GM19238 (cell line): ENCODE measurements around the gene DUSP23.

Experiments
- DNase-seq: peaks from one replicate; pipeline ENCODE4 v3.0.0; 2011; ENCODE audit warnings: low spot score; ENCODE audit not compliant: insufficient read length

The DUSP23 gene

DNA sequence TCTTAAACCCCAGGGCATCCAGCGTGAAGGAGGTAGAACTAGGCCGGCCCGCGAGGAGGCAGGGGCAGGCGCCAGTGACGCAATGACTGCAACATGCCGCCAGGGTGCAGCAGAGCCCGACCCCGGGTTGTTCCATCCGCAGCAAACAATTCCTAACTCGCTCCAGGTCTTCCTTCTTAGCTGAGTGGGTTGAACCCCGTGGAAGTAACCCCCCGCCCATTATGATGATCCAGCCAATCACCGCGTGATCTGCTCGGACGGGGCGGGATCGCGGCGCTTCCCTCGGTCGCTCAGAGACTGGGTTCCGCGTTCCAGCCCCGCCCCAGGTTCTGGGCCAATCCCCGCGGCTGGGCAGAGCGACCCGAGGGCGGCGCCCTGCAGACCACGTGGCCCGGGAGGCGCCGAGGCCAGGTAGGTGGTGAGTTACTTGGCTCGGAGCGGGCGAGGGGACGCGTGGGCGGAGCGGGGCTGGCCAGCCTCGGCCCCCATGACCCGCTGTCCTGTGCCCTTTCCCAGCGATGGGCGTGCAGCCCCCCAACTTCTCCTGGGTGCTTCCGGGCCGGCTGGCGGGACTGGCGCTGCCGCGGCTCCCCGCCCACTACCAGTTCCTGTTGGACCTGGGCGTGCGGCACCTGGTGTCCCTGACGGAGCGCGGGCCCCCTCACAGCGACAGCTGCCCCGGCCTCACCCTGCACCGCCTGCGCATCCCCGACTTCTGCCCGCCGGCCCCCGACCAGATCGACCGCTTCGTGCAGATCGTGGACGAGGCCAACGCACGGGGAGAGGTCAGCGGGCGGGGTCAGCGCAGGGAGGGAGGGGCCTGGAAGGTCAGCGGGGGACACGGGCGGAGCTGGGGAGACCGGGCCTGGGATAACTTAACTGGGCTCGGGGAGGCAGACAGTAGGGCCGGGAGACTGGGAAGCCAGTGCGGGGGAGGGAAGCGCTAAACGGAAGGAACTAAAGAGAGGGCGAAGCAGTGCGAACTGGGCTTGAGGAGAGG lies at the start of gene DUSP23:
TSS of gene DUSP23 (plus strand) at position 380 of the 1,000 bp plus-strand sequence. CDS start at position 519, 139 bp downstream.
- peak; percentile 89 for DNase-seq

DNA sequence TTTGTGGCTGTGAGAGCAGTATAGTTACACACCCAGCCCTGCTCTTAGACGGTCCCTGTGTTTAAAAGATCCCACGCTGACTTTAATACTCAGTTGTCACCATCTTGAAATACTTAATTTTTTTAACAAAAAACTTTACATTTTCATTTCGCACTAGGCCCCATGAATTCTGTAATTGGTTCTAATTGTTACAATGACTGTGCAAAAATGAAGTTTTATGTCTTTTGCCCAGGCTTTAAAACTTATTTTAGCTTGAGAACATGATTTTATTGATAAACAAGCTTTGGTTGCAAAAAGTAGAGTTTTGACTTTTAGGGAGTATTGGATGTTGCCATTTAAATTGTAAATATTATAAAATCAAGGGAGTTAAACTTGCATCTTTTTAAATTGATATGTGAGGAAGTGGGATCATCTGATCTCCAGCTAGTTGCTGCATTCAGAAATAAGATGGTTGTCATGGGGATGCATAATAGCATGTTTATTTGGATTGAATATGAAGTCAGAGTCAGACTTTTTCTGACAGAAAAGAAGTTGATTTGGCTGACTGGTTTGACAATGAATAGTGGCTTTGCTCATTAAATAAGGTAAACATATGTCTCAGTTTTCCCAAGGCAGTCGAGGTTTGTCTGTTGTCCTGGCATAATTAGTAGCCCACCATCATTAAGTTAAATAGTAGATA lies 43.4 kb upstream of the DUSP23 start:
- no peak for DNase-seq

DNA sequence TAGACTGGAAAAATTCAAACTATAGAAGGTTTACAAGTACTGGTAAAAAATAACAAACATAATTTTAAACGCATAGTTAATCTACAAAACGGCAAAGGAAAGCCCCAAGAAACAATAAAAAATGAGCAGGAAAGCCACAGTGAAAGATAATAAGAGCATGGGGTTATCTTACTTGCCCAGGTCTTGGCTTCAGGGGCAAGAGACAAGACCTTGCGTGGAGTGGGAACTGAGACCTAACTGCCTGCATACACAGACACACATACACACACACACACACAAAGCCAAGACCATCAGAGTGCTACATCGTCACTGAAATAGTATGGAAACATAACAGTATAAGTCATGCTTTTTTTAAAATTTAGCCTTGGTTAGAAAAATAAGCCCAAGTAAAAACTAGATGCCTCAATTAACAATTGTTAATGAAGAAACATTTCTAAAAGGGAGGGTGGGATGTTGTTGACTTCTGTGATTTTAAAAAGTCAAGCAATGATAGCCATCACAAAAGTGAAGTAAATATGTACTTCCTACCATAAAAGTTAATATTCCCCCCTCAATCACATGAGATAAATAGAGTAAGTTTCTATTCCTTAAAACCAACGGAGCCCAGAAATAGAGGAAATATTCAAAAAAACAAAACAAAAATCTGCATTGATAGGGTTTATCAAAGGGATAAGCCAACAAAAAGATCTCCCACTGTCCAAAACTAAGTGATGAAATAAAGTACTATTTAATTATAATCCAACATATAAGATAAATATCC lies 36.9 kb upstream of the DUSP23 start:
- DNase-seq: no peak

DNA sequence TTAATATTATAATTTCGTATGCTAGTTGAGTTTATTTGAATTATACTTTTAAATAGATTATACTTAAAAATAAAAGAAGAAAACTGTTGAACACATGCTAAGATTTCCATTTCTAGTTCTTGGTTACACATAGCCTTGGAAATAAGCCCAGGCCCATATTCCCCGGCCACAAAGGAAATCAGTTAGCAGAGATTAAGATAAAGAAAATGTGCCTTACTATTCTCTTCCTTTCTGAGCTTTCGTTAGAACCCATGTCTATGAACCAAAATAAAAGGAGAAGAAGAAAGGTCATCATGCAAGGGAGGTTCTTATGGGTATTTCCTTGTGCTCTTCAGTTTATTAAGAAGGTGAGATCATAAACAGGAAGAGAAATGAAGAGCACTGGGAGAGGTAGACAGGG lies 34.1 kb upstream of the DUSP23 start:
- DNase-seq: no peak

DNA sequence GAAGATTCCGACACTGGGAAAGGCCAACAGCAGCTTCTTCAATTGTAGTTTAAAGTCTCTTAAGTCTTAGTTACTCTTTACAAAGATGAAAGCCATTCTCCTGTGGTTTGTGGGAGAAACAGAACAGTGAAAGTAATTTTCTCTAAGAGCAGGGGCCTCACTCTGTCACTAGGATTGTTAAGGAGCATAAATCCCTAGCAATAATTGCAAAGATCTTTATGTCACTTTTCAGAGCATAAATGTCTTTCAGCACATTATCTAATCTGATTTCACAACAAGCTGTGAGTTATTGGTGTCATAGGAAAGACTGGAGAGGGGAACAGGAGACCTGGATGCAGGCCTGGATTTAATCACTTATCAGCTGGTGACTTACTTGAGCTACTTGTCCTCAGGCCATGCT lies 32.4 kb upstream of the DUSP23 start:
- no peak for DNase-seq

DNA sequence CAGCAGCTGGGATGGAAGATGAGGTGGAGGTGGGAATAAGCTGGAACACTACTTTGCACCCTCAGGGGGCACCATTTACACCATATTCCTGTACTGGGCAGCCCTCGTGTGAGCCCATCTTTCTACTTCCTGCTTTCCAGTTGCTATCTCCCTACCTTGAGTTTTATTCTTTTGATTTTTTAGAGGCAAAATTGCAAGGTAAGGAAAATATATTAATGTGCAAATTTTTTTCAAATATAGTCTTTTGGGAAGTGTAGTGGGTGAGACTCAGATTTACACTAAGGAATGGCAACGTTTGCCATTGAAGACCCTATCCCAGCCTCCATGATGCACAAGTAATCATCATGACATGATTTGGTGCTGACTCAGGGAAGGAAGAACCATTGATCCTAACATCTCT lies 31.1 kb upstream of the DUSP23 start:
- no peak for DNase-seq

DNA sequence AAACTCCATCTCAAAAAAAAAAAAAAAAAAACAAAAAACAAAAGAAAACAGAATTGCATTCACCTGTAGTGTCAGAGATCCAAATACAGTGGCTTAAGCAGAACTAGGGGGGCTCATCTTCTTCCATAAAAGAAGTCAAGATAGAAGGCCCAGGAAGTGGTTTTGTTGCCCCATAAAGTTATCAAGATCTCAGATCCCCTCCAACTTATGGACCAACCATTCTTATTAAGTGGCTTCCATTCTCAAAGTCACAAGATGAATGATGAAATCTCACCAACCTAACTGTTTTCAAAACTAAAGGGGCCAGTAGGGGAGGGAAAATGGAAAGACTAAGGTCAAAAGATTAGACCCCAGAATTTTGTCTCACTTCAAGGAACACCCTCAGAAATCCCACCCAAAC lies 30.1 kb upstream of the DUSP23 start:
- no peak for DNase-seq

DNA sequence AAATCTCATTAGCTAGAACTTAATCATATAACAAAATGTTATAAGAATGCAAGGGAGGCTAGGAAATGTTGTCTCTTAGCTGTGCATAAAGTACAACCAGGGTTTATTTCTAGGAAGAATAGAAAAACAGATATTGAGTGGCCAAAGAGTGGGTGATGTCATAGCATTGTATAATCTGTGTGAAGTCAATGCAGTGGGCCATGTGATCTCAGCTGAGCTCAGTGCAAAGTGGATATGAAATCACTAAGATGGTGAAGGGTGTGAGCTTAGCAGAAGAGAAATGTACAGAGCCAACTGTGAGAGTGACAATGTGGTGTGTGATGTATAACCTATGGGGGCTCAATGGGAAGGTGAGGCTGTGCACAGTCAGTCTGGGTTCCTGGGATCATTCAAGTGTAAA lies 29.7 kb upstream of the DUSP23 start:
- no peak for DNase-seq

DNA sequence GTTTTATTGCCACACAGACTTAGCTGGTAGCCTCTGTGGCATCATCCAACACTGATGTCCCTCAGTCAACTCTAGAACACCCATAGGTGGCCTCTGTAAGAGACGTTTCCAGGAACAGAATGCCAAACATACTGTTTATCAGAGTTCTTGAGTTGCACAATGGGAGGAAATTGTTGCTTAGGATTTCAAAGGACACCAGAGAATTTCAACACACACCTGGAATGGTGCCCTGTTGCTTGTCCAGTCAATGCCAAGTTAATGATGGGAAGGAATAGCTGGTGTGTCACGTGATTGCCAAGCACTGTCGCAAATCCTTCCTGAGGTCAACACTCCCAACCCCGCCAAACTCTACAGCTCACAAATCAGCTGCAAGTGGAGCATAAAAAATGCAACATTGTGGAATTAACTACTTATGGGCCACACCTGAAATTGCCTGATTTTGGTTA lies 28.6 kb upstream of the DUSP23 start:
- no peak for DNase-seq

DNA sequence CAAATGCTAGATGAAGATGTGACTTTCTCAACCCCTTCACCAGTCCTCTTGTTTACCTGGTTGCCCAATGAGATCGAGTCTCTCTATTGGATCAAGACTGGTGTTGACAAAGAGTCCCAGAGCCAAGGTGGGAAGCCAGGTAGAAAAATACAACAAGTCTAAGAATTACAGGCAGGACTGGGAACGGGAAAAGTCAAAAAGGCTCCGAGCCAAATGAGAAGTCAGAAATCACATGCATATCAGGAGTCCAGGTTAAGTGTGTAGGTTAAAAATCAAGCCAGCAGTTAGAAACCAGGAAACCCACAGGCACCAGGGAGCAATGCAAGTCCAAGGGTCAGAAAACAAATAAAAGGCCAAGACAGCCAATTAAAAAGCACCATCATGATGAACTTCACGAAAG lies 27.4 kb upstream of the DUSP23 start:
- no peak for DNase-seq

DNA sequence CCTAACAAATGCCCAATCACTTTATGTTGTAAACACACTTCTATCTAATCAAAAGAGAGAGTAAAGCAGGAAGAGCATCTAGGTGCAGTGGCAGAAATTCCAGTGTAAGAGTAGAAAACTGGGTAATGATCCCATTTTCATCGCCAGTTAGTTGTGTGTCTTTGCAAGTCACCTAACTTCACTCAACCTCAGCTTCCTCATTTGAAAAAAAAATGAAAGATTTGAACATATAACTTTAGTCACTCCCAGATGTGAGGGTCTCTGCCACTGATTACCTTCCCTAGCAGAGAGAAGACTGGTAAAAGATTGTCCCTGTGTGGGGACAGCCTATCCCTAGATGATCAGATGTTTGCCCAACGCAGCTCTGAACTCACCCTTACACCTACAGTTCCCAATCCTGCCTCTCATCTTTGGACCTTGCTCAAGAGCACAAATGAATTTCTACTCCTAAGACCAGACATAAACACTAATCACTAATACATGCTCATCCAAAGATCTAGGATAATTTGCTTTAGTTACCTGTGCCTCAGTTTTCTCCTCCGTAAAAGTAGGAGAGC lies 25.2 kb upstream of the DUSP23 start:
- DNase-seq: no peak

DNA sequence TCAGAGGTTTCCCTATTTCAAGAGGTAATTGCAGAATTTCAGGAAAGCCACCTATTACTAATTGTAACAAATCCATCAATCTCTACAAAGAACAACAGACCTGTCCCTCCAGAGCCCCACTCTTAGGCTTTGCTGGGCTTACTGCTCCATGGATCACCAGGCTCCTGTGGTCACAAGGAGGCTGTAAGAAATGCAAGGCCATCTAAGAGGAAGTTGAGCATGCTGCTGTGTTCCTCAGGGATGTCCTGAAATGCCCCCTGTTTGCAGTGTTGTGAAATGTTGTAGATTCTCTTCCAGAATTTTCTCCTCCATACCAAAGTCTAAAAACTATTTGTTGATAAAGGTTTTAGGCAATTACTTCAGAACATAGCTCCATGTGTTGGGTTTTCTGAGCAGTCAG lies 24.4 kb upstream of the DUSP23 start:
- DNase-seq: no peak

DNA sequence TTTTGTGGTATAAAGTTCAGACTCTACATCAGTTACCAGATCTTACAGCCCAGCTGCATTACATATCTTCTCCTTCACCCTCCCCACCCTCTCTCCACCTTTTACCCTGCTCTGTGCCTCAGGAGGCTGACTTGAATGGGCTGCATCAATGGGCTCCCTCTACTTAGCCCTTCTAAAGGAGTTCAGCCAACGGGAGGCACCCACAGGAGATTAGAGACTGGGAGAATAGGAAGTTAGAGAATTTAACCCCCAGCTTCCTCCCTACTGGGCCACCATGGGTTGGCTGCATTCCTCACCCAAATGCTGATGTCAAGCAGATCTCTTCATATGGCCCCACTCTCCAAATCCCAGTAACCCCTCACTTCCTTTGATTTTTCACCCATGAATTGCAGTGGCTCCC lies 17.1 kb upstream of the DUSP23 start:
- DNase-seq: no peak

DNA sequence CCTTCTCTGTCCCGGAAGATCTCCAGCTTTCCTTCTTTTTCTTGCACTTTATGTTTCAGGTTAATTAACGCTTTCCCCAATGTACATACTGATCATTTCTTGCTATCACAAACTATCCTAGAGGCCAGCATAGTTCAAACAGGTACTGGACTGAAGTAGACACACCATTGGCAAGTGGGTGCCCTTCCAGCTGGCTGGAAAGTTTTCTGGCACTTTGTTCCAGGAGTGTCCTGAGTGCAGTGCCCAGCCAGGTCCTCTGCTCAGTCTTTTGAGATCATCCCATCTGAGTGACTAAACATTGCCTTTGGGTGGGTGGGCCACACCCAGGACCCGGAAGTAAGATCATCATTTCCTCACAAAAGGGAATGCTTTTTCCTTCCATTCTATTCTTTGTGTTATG lies 15.0 kb upstream of the DUSP23 start:
- DNase-seq: no peak

DNA sequence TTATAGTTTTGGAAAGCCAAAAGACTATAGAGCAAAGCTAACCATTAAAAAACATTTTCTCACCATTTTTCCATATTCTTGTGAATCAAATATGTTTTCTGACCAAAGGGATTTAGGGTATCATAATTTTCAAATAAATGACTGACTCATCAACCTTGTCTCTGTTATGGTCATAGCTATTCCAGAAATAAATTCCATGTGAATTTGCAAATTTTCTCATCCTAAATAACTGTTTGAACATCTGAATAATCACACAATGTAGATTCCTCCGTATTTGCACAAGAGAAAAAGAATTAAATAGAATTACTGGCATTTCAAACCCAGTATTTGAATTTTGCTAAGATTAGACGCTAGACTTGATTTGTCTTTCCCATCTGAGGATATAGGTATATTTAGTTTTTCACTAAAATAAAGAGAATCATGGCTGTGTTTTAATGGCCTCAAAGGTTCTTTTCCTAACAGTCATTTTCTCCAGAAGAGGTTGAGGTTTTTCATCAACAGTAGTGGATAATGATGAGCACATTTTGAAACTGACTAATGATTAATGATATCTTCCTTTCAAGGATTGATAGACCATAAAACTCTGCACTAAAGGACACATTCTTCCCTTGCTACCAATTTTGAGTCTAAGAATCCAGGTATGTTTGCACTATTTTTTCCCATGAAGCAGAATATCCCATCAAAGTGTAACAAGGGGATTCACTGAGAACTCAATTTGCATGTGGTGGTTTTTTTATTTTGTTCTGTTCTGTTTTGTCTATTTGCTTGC lies 9.5 kb upstream of the DUSP23 start:
- DNase-seq: no peak

DNA sequence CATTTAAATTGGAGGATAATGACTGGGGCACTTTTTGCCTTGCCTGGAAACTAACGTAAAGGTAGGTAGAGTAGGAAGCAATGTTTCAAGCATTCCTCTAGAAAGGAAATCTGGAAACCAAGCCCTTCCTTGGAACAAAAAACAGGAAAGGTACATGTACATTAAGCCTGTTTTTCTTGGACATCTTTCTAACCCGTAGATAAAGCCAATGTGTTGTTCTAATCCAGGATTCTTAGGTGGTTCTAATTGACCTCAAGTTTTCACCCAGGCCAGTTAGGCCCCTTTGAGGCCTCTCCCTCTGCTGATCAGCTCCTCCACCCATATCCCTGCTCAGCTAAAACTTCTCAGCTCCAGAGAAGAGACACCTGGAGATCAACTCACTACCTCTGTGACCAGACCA lies 6.3 kb upstream of the DUSP23 start:
- no peak for DNase-seq

DNA sequence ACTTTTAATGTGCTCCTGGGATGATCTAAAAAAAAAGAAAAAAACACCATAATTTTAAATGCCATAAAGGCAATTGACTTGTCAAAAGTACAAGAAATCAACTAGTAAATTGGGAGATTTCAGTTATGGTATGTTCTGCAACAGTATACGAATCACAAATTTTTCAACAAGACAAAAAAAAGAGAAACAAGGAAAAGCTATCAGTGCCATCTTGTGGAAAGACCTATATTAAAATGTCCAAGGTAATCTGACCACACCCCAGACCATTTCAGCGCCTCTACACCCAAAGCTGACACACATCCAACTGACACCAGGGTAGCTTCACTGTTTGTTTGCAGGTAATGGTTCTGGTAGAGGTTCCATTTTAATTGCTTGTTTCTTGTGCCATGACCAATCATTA lies 5.0 kb upstream of the DUSP23 start:
- DNase-seq: no peak

DNA sequence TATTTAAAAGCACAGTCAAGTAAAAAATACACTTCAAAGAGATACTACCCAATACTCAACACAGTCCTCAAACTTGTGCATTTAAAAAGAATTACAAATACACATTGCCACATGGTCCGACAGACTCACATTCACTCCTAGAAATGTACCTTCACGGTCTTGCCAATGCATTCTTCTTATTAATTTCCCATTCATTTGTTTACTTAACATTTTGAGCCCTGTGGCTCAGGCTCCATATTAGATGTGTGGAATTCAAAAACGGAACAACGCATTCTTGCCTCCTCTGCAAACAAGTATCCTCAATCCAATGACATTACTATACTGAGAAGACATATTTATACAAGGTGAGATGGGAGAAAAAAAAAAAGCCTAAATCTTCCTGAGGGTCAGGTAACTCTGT lies 2.5 kb upstream of the DUSP23 start:
- no peak for DNase-seq

DNA sequence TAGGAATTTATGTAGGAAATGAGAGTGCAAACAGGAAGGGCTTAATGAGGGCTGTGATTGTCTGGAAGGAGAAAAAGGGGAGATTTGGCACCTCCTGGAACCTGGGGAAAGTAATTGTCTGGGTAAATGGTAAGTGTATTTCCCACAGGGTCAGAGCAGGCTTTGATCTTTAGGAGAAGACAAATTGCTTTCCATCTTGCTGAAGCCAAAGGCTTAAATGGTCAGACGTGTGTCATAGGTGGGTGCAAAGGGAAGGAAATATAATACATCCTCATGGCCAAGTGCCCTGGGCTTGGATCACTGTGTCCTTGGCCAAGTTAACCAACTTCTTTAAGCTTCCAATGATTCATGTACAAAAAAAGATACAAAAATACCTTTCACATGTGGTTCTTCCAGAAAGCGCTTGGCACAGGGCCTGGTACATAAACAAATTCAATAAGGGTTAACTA lies 1.3 kb upstream of the DUSP23 start:
- no peak for DNase-seq

DNA sequence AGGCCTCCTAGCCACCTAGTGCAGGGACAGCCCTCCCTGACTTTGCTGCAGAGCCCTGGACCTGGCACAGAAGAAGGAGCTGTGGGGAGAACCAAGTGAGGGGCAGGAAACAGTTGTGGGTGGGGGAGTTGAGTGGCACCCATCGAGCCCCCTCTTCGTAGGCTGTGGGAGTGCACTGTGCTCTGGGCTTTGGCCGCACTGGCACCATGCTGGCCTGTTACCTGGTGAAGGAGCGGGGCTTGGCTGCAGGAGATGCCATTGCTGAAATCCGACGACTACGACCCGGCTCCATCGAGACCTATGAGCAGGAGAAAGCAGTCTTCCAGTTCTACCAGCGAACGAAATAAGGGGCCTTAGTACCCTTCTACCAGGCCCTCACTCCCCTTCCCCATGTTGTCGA lies 1.2 kb downstream of the DUSP23 start:
- no peak for DNase-seq

DNA sequence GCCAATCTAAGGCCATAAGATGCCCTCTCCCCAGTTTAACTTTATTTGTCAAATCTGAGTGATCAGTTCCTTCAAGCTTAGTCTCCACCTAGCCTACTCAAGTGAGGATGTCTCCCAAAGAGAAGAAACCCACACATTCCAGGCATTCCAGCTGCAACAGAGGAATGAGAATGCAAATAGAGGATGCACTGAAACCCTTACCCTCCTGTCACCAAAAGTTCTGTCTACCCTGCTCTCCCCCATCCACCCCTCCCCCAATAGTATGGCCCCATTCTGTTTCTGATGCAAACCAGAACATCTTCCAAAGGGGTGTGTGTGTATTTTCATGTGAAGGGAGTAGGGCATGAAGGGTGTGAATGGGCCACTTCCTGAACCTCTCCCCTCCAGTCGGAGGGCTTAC lies 3.0 kb downstream of the DUSP23 start:
- no peak for DNase-seq
